Epidermal melanocyte (primary cell): Measurements from ENCODE around the gene CORO6.
"Not testable (repeated sequence)": the region's sequence is repeated elsewhere in the genome, so short reads cannot be mapped to it uniquely, and the experiment has no call there.

Experiments
- DNase-seq: peaks from one replicate; pipeline ENCODE4 v3.0.0; 2011; ENCODE audit warnings: low spot score; ENCODE audit not compliant: insufficient read length

CORO6 gene

GRCh38 chr17:29622337-29623282 lies at the start of gene CORO6:
Gene CORO6 (minus strand): TSS chr17:29622912. CDS start chr17:29621421, 1,491 bp downstream.
- peak; percentile 45 for DNase-seq

- DNase-seq, result no peak
Observed at GRCh38 chr17:29671661-29672060, 48.9 kb upstream of the CORO6 start.

- no peak for DNase-seq
Observed at GRCh38 chr17:29669266-29669665, 46.6 kb upstream of the CORO6 start.

- no peak for DNase-seq
Observed at GRCh38 chr17:29667969-29668368, 45.3 kb upstream of the CORO6 start.

- DNase-seq, result no peak
Observed at GRCh38 chr17:29665481-29665810, 42.7 kb upstream of the CORO6 start.

GRCh38 chr17:29664743-29665480 lies 42.2 kb upstream of the CORO6 start:
- DNase-seq, result no peak

GRCh38 chr17:29663155-29663554 lies 40.4 kb upstream of the CORO6 start:
- DNase-seq, result no peak

GRCh38 chr17:29661213-29661612 lies 38.5 kb upstream of the CORO6 start:
- DNase-seq, result no peak

GRCh38 chr17:29659155-29659554 lies 36.4 kb upstream of the CORO6 start:
- no peak for DNase-seq

GRCh38 chr17:29655323-29655722 lies 32.6 kb upstream of the CORO6 start:
- no peak for DNase-seq

GRCh38 chr17:29653995-29654714 lies 31.4 kb upstream of the CORO6 start:
- no peak for DNase-seq

- no peak for DNase-seq
Observed at GRCh38 chr17:29652976-29653375, 30.3 kb upstream of the CORO6 start.

- DNase-seq, result not testable (repeated sequence)
Observed at GRCh38 chr17:29651913-29652312, 29.2 kb upstream of the CORO6 start.

GRCh38 chr17:29650396-29650795 lies 27.7 kb upstream of the CORO6 start:
- DNase-seq, result no peak

- no peak for DNase-seq
Observed at GRCh38 chr17:29649359-29649758, 26.6 kb upstream of the CORO6 start.

- DNase-seq, result no peak
Observed at GRCh38 chr17:29648005-29648404, 25.3 kb upstream of the CORO6 start.

GRCh38 chr17:29645515-29646051 lies 22.9 kb upstream of the CORO6 start:
- no peak for DNase-seq

GRCh38 chr17:29643817-29644160 lies 21.1 kb upstream of the CORO6 start:
- no peak for DNase-seq

GRCh38 chr17:29642171-29642611 lies 19.5 kb upstream of the CORO6 start:
- no peak for DNase-seq

- DNase-seq, result no peak
Observed at GRCh38 chr17:29640981-29641642, 18.4 kb upstream of the CORO6 start.

- no peak for DNase-seq
Observed at GRCh38 chr17:29640413-29640812, 17.7 kb upstream of the CORO6 start.
